Measurements from ENCODE around the gene CYP2A7. TPM values are rescaled to one million over a fixed set of nuclear protein-coding genes. Genes with fewer than 3 reads are reported as not detected.

The CYP2A7 gene
- total and polyA plus RNA-seq, 2 of the 8 experiments (the other 6 are each of a cell fraction or from before 2014, with no cell fraction given) = 0.23 TPM; not detected in 1

DNA sequence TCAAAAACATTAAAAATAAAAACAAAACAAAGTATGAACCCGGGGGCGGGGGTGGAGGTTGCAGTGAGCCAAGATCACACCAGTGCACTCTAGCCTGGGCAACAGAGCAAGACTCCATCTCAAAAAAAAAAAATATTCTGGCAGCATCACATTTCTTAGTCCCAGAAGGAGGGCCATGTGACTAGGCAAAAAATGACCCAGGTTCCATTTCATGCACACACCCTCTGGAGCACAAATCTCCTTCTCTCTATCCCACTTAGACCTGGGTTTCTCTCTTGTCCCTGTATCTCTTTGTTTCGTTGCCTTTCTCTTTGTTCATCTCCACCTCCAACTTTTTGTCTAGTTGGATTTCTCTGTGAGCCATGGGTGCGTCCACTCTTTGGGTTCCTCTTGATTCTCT, 6.2 kb upstream of the CYP2A7 start:
- H3K4me3 ChIP-seq (ENCODE audit: extremely low read depth in 1 of 4, insufficient read depth in 2 of 4, low read depth in 3 of 4, low read length in 4 of 4) = no peak overlapping the region
- H4K20me1 ChIP-seq (replicated peaks in 1 of 2; ENCODE audit: control insufficient read depth in 1 of 2, insufficient read depth in 2 of 2, low read length in 2 of 2) = no peaks in the 10 kb centered on the region
- H3K14ac ChIP-seq (ENCODE audit: insufficient read length) = no peak overlapping the region
- no peaks in the 10 kb centered on the region for H3K36me3 ChIP-seq (ENCODE audit: control insufficient read depth in 2 of 4, insufficient read depth in 4 of 4, low read length in 3 of 4)
- no peak overlapping the region for H3K23ac ChIP-seq (ENCODE audit: insufficient read length)
- no peak overlapping the region for H2BK120ac ChIP-seq (replicated peaks; ENCODE audit: low read depth, low read length)
- 74% methylated on average over 4 of the region's 4 CpGs; no CpG with 5 or more reads in 1 of the 2 experiments for WGBS, 2 experiments (ENCODE audit: extremely low coverage in 1 of 2, insufficient coverage in 1 of 2, insufficient read length in 1 of 2, insufficient replicate concordance in 2 of 2, low coverage in 1 of 2, low lambda C conversion rate in 2 of 2, missing lambda C conversion rate in 1 of 2)
- no peak overlapping the region for H3K4ac ChIP-seq (replicated peaks; ENCODE audit: insufficient read length, low read depth, low read length)
- no peak overlapping the region for H2BK5ac ChIP-seq (ENCODE audit: low read depth, low read length)
- FAIRE-seq (no peak), DNase-seq (ENCODE audit: low read depth in 1 of 2, low spot score in 2 of 2) (no peak)
- H3K56ac ChIP-seq (replicated peaks; ENCODE audit: insufficient read length, low read depth, low read length) = no peak overlapping the region
- no peak overlapping the region for H2BK12ac ChIP-seq (ENCODE audit: low read depth, low read length)
- ChIA-PET CTCF (ENCODE audit: partially characterized antibody) (no interaction called here), POLR2A (ENCODE audit: partially characterized antibody) (no interaction called here)
- H3K27me3 ChIP-seq (replicated peaks in 1 of 4; ENCODE audit: control insufficient read depth in 3 of 4, extremely low read depth in 1 of 4, insufficient read depth in 3 of 4, low read length in 3 of 4) = no peaks in the 10 kb centered on the region
- H3K9me3 ChIP-seq (ENCODE audit: insufficient read depth in 2 of 2, low read depth in 1 of 2, low read length in 1 of 2) = no peaks in the 10 kb centered on the region
- H3K4me2 ChIP-seq (ENCODE audit: insufficient read depth in 1 of 2, low read depth in 2 of 2, low read length in 2 of 2) = no peak overlapping the region
- no peak overlapping the region for H3K18ac ChIP-seq (ENCODE audit: extremely low read depth, low read length)
- peak overlapping the region; percentile 67; the same call in 1 of the 2 replicates for H2AFZ ChIP-seq (ENCODE audit: low read length)
- no peaks in the 10 kb centered on the region for H3K23me2 ChIP-seq (ENCODE audit: low read depth, low read length)
- TF ChIP-seq SAP30 (IDR thresholded peaks at IDR 0.05; ENCODE audit: insufficient read depth, insufficient replicate concordance, low read length) (no peak), CREB1 (IDR thresholded peaks at IDR 0.05) (no peak), MAFK (IDR thresholded peaks at IDR 0.05; ENCODE audit: low read depth, low read length) (no peak), TCF12 (IDR thresholded peaks at IDR 0.05; ENCODE audit: low read depth, low read length) (no peak), POLR2A (IDR thresholded peaks at IDR 0.05; ENCODE audit: control extremely low read depth in 1 of 2, low read depth in 2 of 2, low read length in 2 of 2) (no peak), JUN (IDR thresholded peaks at IDR 0.05; ENCODE audit: low read depth, low read length) (no peak), HDAC2 (IDR thresholded peaks at IDR 0.05; ENCODE audit: borderline replicate concordance in 1 of 2, low read depth in 2 of 2, low read length in 2 of 2) (no peak), CHD1 (IDR thresholded peaks at IDR 0.05; ENCODE audit: low read depth, low read length) (no peak), TAF1 (IDR thresholded peaks at IDR 0.05; ENCODE audit: low read depth, low read length) (no peak)
- no peaks in the 10 kb centered on the region for H3K79me1 ChIP-seq (ENCODE audit: low read depth, low read length)
- no peak overlapping the region for H2BK20ac ChIP-seq (ENCODE audit: low read length)
- H2BK15ac ChIP-seq (ENCODE audit: low read length) = no peak overlapping the region
- no peak overlapping the region for H3K27ac ChIP-seq (ENCODE audit: low read depth, low read length)
- no peaks in the 10 kb centered on the region for H3K79me2 ChIP-seq (ENCODE audit: control insufficient read depth in 1 of 2, insufficient read depth in 2 of 2, low read length in 2 of 2)
- no peak overlapping the region for H4K91ac ChIP-seq (replicated peaks; ENCODE audit: insufficient read length, low read length)
- H3K4me1 ChIP-seq (replicated peaks in 1 of 4; ENCODE audit: control insufficient read depth in 3 of 4, insufficient read depth in 4 of 4, low read length in 3 of 4) = no peaks in the 10 kb centered on the region
- no peak overlapping the region for H4K8ac ChIP-seq (ENCODE audit: extremely low read depth, insufficient read depth, low read length)
- H4K5ac ChIP-seq (ENCODE audit: insufficient read length, low read depth, low read length) = no peak overlapping the region
- H3K9ac ChIP-seq (replicated peaks in 1 of 4; ENCODE audit: extremely low read depth in 1 of 4, low read depth in 3 of 4, low read length in 3 of 4) = no peak overlapping the region
- H2AK5ac ChIP-seq (ENCODE audit: low read depth, low read length) = no peak overlapping the region
